IPS-NIHi7 (cell line): ENCODE measurements around the gene DDRGK1.
"Not testable (repeated sequence)": the region's sequence is repeated elsewhere in the genome, so short reads cannot be mapped to it uniquely, and the experiment has no call there.

Source experiments
- DNase-seq: peaks from one replicate; pipeline ENCODE4 v3.0.0; 2012; ENCODE audit warnings: mixed read lengths; ENCODE audit errors: extremely low spot score

DDRGK1 gene

GRCh38 chr20:3215359-3215917 lies 11.0 kb upstream of the DDRGK1 start:
- DNase-seq: not testable (repeated sequence)

- no peak for DNase-seq
Measured at GRCh38 chr20:3213226-3213625, 8.7 kb upstream of the DDRGK1 start.

GRCh38 chr20:3210346-3210745 lies 5.9 kb upstream of the DDRGK1 start:
- no peak for DNase-seq

GRCh38 chr20:3209946-3210317 lies 5.5 kb upstream of the DDRGK1 start:
- no peak for DNase-seq

GRCh38 chr20:3209257-3209945 lies 4.9 kb upstream of the DDRGK1 start, which contains the start of gene ITPA:
ITPA (plus strand) TSS chr20:3209498; CDS start chr20:3209552, 54 bp downstream.
- peak; percentile 73 for DNase-seq

- DNase-seq: no peak
Measured at GRCh38 chr20:3208786-3209256, 4.3 kb upstream of the DDRGK1 start.

GRCh38 chr20:3203315-3204123 lies 963 bp downstream of the DDRGK1 start:
- no peak for DNase-seq

GRCh38 chr20:3202965-3203314 lies 1.5 kb downstream of the DDRGK1 start:
- no peak for DNase-seq

GRCh38 chr20:3199976-3200755 lies 4.3 kb downstream of the DDRGK1 start:
- DNase-seq: no peak

GRCh38 chr20:3199206-3199605 lies 5.3 kb downstream of the DDRGK1 start:
- no peak for DNase-seq

- DNase-seq: no peak
Measured at GRCh38 chr20:3195590-3196237, 8.8 kb downstream of the DDRGK1 start.

- DNase-seq: no peak
Measured at GRCh38 chr20:3194617-3195280, 9.7 kb downstream of the DDRGK1 start.

GRCh38 chr20:3193806-3194616 lies 10.5 kb downstream of the DDRGK1 start:
- DNase-seq: no peak

GRCh38 chr20:3192226-3193015 lies 12.1 kb downstream of the DDRGK1 start:
- no peak for DNase-seq

- DNase-seq: no peak
Measured at GRCh38 chr20:3190681-3191111, 13.8 kb downstream of the DDRGK1 start.

GRCh38 chr20:3189561-3190131 lies 14.8 kb downstream of the DDRGK1 start:
- DNase-seq: no peak

GRCh38 chr20:3188823-3189413 lies 15.6 kb downstream of the DDRGK1 start:
- DNase-seq: no peak

GRCh38 chr20:3187861-3188260 lies 16.6 kb downstream of the DDRGK1 start:
- DNase-seq: not testable (repeated sequence)
